Non-pigmented ciliary epithelial cell (primary cell): ENCODE measurements around the gene C10orf95.

ENCODE experiments used
- DNase-seq: peaks from one replicate; pipeline ENCODE4 v3.0.0-alpha.2; 2010; ENCODE audit warnings: low read depth

The C10orf95 gene

GRCh38 chr10:102434394-102435132 lies 16.8 kb downstream of the C10orf95 start:
- DNase-seq = no peak

- DNase-seq = no peak
These were observed 17.7 kb downstream of the C10orf95 start for GRCh38 chr10:102433619-102434046.

- DNase-seq = peak; percentile 86
These were observed 19.0 kb downstream of the C10orf95 start, which contains the start of gene CUEDC2 for GRCh38 chr10:102432162-102432950. CUEDC2 (minus strand) TSS chr10:102432574; CDS start chr10:102425188, 7,386 bp downstream.

- DNase-seq = no peak
These were observed 19.8 kb downstream of the C10orf95 start for GRCh38 chr10:102431452-102432124.

- no peak for DNase-seq
These were observed 21.9 kb downstream of the C10orf95 start for GRCh38 chr10:102429468-102429867.

GRCh38 chr10:102426803-102427287 lies 24.5 kb downstream of the C10orf95 start:
- no peak for DNase-seq

- no peak for DNase-seq
These were observed 25.9 kb downstream of the C10orf95 start for GRCh38 chr10:102425444-102425843.

- DNase-seq = no peak
These were observed 26.4 kb downstream of the C10orf95 start for GRCh38 chr10:102424916-102425315.

GRCh38 chr10:102424145-102424544 lies 27.2 kb downstream of the C10orf95 start:
- DNase-seq = no peak

GRCh38 chr10:102423372-102423968 lies 27.9 kb downstream of the C10orf95 start:
- DNase-seq = no peak

- no peak for DNase-seq
These were observed 28.7 kb downstream of the C10orf95 start for GRCh38 chr10:102422545-102423129.

- DNase-seq = no peak
These were observed 29.4 kb downstream of the C10orf95 start for GRCh38 chr10:102421757-102422512.

GRCh38 chr10:102421507-102421756 lies 29.9 kb downstream of the C10orf95 start:
- no peak for DNase-seq

- peak; percentile 78 for DNase-seq
These were observed 30.4 kb downstream of the C10orf95 start, which contains the start of gene FBXL15 for GRCh38 chr10:102420714-102421506. FBXL15 (plus strand) TSS chr10:102420836; CDS start chr10:102421130, 294 bp downstream.

- no peak for DNase-seq
These were observed 31.1 kb downstream of the C10orf95 start for GRCh38 chr10:102420181-102420713.

GRCh38 chr10:102419269-102420180 lies 31.8 kb downstream of the C10orf95 start:
- DNase-seq = no peak

- DNase-seq = no peak
These were observed 32.6 kb downstream of the C10orf95 start, which contains the start of gene PSD for GRCh38 chr10:102418622-102419268. PSD (minus strand) TSS chr10:102418785; CDS start chr10:102417038, 1,747 bp downstream.

- no peak for DNase-seq
These were observed 34.6 kb downstream of the C10orf95 start for GRCh38 chr10:102416695-102417094.
